ENCODE measurements around the gene RNASE7.

The RNASE7 gene

DNA sequence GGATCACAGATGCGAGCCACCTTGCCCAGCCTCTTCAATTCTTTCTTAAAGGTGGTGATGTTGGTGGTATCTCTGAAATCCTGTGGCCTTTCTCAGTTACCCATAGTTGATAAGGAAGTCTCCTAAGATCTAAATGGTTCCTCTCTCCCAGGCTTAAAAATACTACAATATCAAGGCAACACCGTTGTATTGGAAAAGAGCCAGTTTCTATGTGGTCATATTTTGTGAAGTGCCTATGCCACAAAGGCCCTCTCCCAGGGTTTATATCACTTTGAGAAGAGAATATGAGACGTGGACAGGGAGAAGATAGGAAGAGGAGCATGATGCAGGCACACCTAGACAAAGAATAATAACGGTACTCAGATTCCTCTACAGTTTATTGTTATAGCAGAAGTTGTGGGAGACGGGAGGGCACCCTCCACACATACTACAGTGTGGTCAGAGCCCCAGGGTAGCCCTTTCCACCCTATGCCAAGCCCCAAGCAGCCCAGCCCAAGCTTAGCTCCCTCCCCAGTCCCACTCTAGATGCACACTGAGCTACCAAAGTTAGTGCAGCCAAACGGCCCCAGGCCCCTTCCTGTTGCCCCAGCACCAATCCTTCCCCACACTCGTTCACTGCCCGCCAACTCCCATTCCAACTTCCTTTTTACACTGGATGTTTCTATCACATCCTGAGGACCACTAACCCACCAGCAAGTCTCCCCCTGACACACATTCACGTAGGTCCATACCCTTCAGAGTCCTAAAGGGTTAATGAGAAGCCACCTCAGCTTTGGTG lies 25.6 kb upstream of the RNASE7 start:
- Histone ChIP-seq H3K27me3 (ENCODE audit: insufficient read depth, low read length) (peaks cover 5% of the 10 kb centered on the region; the same call in 1 of the 2 replicates), H3K4me3 (ENCODE audit: low read depth, low read length, poor library complexity, severe bottlenecking) (no peak overlapping the region), H3K9me3 (ENCODE audit: low read length) (no peaks in the 10 kb centered on the region), H3K9ac (ENCODE audit: low read length) (no peak overlapping the region), H4K20me1 (ENCODE audit: insufficient read depth, low read length) (no peaks in the 10 kb centered on the region), H3K9me2 (ENCODE audit: low read depth, low read length) (no peaks in the 10 kb centered on the region), H3K36me3 (ENCODE audit: insufficient read depth, low read length) (no peaks in the 10 kb centered on the region), H2AFZ (ENCODE audit: low read length) (no peak overlapping the region), H3K27ac (ENCODE audit: low read depth, low read length, poor library complexity, severe bottlenecking) (no peak overlapping the region), H3F3A (ENCODE audit: insufficient read depth, low read length) (no peaks in the 10 kb centered on the region), H3K4me1 (ENCODE audit: insufficient read depth, low read length, severe bottlenecking) (no peaks in the 10 kb centered on the region), H3K79me2 (ENCODE audit: insufficient read depth, low read length) (no peaks in the 10 kb centered on the region), H3K4me2 (ENCODE audit: low read length) (no peak overlapping the region)
- no peak for TF ChIP-seq EZH2 (IDR thresholded peaks at IDR 0.05; ENCODE audit: borderline replicate concordance, low read length)
- TF ChIP-seq, protein P1, sequence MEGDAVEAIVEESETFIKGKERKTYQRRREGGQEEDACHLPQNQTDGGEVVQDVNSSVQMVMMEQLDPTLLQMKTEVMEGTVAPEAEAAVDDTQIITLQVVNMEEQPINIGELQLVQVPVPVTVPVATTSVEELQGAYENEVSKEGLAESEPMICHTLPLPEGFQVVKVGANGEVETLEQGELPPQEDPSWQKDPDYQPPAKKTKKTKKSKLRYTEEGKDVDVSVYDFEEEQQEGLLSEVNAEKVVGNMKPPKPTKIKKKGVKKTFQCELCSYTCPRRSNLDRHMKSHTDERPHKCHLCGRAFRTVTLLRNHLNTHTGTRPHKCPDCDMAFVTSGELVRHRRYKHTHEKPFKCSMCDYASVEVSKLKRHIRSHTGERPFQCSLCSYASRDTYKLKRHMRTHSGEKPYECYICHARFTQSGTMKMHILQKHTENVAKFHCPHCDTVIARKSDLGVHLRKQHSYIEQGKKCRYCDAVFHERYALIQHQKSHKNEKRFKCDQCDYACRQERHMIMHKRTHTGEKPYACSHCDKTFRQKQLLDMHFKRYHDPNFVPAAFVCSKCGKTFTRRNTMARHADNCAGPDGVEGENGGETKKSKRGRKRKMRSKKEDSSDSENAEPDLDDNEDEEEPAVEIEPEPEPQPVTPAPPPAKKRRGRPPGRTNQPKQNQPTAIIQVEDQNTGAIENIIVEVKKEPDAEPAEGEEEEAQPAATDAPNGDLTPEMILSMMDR (IDR thresholded peaks at IDR 0.05; ENCODE audit: low read length) = no peak

DNA sequence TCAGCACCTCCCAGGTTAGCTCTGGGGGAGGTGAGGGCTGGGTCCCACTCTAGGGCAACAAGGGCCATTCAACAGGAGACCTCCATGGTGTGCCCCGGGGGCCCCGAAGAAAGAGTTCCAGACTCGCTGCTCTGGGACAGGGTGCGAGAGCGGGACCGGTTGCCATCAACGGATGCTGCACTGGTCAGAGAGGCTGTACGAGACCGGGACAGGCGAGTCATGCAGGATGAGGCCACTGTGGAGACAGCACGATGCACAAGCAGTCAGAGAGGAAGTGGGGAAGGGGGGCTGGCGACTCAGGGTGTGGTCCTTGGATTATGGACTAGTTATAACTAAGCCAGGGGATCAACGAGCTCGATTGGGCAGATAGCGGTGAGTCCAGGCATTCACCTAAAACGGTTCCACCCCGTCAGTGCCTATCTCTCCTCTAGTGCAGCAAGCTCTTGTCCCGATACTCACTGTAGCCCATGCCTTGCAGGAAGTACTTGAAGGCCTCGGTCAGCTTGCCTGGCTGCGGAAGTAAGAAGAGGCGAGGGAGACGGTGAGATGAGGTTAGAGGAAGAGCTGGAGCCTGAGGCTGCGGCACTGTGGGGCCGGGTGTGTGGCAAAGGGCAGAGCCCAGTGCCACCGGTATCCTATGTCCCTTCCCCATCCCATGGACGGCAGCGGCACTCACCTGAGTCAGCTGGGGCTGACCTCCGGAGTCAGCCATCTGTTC lies 24.5 kb upstream of the RNASE7 start:
- no peaks in the 10 kb centered on the region for H3K79me2 ChIP-seq (ENCODE audit: insufficient read depth, low read length)
- H3K4me3 ChIP-seq (ENCODE audit: low read depth, low read length, poor library complexity, severe bottlenecking) = no peak overlapping the region
- no peaks in the 10 kb centered on the region for H3K4me1 ChIP-seq (ENCODE audit: insufficient read depth, low read length, severe bottlenecking)
- H4K20me1 ChIP-seq (ENCODE audit: insufficient read depth, low read length) = no peaks in the 10 kb centered on the region
- TF ChIP-seq EZH2 (IDR thresholded peaks at IDR 0.05; ENCODE audit: borderline replicate concordance, low read length) = no peak
- TF ChIP-seq, protein P1 (IDR thresholded peaks at IDR 0.05; ENCODE audit: low read length) = no peak
- H3F3A ChIP-seq (ENCODE audit: insufficient read depth, low read length) = no peaks in the 10 kb centered on the region
- H3K27me3 ChIP-seq (ENCODE audit: insufficient read depth, low read length) = peaks cover 5% of the 10 kb centered on the region; the same call in 1 of the 2 replicates
- no peaks in the 10 kb centered on the region for H3K9me2 ChIP-seq (ENCODE audit: low read depth, low read length)
- H3K9ac ChIP-seq (ENCODE audit: low read length) = no peak overlapping the region
- H3K4me2 ChIP-seq (ENCODE audit: low read length) = no peak overlapping the region
- H2AFZ ChIP-seq (ENCODE audit: low read length) = no peak overlapping the region
- H3K9me3 ChIP-seq (ENCODE audit: low read length) = no peaks in the 10 kb centered on the region
- H3K36me3 ChIP-seq (ENCODE audit: insufficient read depth, low read length) = no peaks in the 10 kb centered on the region
- no peak overlapping the region for H3K27ac ChIP-seq (ENCODE audit: low read depth, low read length, poor library complexity, severe bottlenecking)

DNA sequence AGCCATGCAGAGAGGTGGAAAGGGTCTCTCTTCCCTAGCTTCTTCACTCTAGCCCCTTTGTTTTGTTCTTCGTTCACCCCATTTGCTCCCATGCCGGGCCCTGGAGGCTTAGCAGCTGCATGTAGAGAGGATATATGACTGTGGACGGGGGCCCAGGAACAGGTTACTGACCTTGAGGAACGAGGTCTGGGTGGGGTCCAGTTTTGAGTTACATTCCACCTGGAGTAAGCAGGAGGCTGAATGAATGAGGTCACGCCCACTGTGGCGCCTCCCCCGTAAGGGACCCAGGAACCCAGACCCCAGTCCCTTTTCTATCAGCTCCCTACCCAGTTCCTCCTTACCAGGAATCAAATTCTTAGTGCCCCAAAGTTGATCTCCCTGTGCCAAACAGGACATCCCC lies 23.9 kb upstream of the RNASE7 start:
- Histone ChIP-seq H3K9me3 (ENCODE audit: low read length) (no peaks in the 10 kb centered on the region), H3K36me3 (ENCODE audit: insufficient read depth, low read length) (no peaks in the 10 kb centered on the region), H3K4me2 (ENCODE audit: low read length) (no peak overlapping the region), H3K27me3 (ENCODE audit: insufficient read depth, low read length) (peaks cover 5% of the 10 kb centered on the region; the same call in 1 of the 2 replicates), H2AFZ (ENCODE audit: low read length) (no peak overlapping the region), H3K4me3 (ENCODE audit: low read depth, low read length, poor library complexity, severe bottlenecking) (no peak overlapping the region), H3K4me1 (ENCODE audit: insufficient read depth, low read length, severe bottlenecking) (no peaks in the 10 kb centered on the region), H4K20me1 (ENCODE audit: insufficient read depth, low read length) (no peaks in the 10 kb centered on the region), H3K27ac (ENCODE audit: low read depth, low read length, poor library complexity, severe bottlenecking) (no peak overlapping the region), H3K9me2 (ENCODE audit: low read depth, low read length) (no peaks in the 10 kb centered on the region), H3K9ac (ENCODE audit: low read length) (no peak overlapping the region), H3F3A (ENCODE audit: insufficient read depth, low read length) (no peaks in the 10 kb centered on the region), H3K79me2 (ENCODE audit: insufficient read depth, low read length) (no peaks in the 10 kb centered on the region)
- TF ChIP-seq, protein P1 (IDR thresholded peaks at IDR 0.05; ENCODE audit: low read length) = no peak
- TF ChIP-seq EZH2 (IDR thresholded peaks at IDR 0.05; ENCODE audit: borderline replicate concordance, low read length) = no peak
